NB4 (cell line): Measurements from ENCODE around the gene PDIA5.

Experiments
- CTCF ChIP-seq: IDR thresholded peaks from one replicate; pipeline ENCODE4 v1.5.1; 2012; ENCODE audit warnings: low read depth, low read length
- POLR2A ChIP-seq: IDR thresholded peaks from 2 replicates; pipeline ENCODE4 v1.6.1; 2011; ENCODE audit warnings: mild to moderate bottlenecking; ENCODE audit not compliant: insufficient read length; ENCODE audit errors: extremely low read depth
- TF ChIP-seq, protein P1 (sequence below): IDR thresholded peaks from 2 replicates; pipeline ENCODE4 v1.6.1; 2011; ENCODE audit warnings: low read depth, low read length

GRCh38 chr3:123071581-123071980, 4.8 kb downstream of the PDIA5 start:
- TF ChIP-seq CTCF (no peak), POLR2A (no peak)
- TF ChIP-seq, protein P1, sequence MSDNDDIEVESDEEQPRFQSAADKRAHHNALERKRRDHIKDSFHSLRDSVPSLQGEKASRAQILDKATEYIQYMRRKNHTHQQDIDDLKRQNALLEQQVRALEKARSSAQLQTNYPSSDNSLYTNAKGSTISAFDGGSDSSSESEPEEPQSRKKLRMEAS: no peak
